HepG2 (cell line): ENCODE measurements around the gene PSMG4. TPM values are rescaled to one million over a fixed set of nuclear protein-coding genes. Genes with fewer than 3 reads are reported as not detected.
A peak's percentile ranks its signal among the peaks of the same experiment; 100 is the strongest.

Source experiments
- AGO2 ChIP-seq: fragments of 200-400 bp; formaldehyde crosslinking; optimal IDR thresholded peaks from 2 replicates; pipeline ENCODE3; 2017; ENCODE audit warnings: mild to moderate bottlenecking, low read depth, low read length, moderate library complexity
- CEBPB ChIP-seq: IDR thresholded peaks from 2 replicates; pipeline ENCODE4 v1.6.1; 2011; ENCODE audit warnings: low read depth, low read length, improper control_type of control experiment, borderline replicate concordance
- HNRNPLL ChIP-seq: fragments of 200-400 bp; formaldehyde crosslinking; IDR thresholded peaks from 2 replicates; pipeline ENCODE4 v1.6.1; 2017; ENCODE audit warnings: mild to moderate bottlenecking, low read depth, low read length; ENCODE audit not compliant: poor library complexity, severe bottlenecking
- RBM39 ChIP-seq: fragments of 200-400 bp; formaldehyde crosslinking; IDR thresholded peaks from one replicate; pipeline ENCODE4 v1.6.1; 2018; ENCODE audit warnings: antibody characterized with exemption, mild to moderate bottlenecking, low read depth, low read length; ENCODE audit not compliant: poor library complexity, severe bottlenecking
- ZBTB38 ChIP-seq: sonication (generic); formaldehyde crosslinking; IDR thresholded peaks from 2 replicates; pipeline ENCODE4 v1.5.1; 2020; ENCODE audit warnings: mild to moderate bottlenecking, missing genetic modification reagents
- ZNF567 ChIP-seq: sonication (generic); formaldehyde crosslinking; IDR thresholded peaks from 2 replicates; pipeline ENCODE4 v1.8.1; 2023; ENCODE audit warnings: mild to moderate bottlenecking, missing genetic modification reagents, borderline replicate concordance
- polyA plus RNA-seq, 8 experiments: library from polyadenylated mRNA; depleted of rRNA in 3 of 8; stranded (reverse) in 7 of 8; unstranded in 1 of 8; fragments of >200 nt; fragmentation: Illumina TruSeq in 4 of 8; extraction: Trizol in 4 of 8; gene quantifications; 2 replicates each; pipeline versions ENCODE4 v1.2.1 to v1.2.3, GENCODE V29; 2011 to 2016; ENCODE audit warnings: low read depth in 4 of 8, missing spikeins in 1 of 8, mixed read lengths in 1 of 8; ENCODE audit not compliant: insufficient read depth in 1 of 8
- total RNA-seq, 5 experiments: library from RNA; depleted of rRNA; stranded (reverse); fragments of >200 nt; fragmentation: Illumina TruSeq; extraction: Trizol; gene quantifications; 2 replicates each; pipeline ENCODE4 v1.2.3, GENCODE V29; 2016; ENCODE audit warnings: low read depth in 1 of 5
- TF ChIP-seq, protein P1 (sequence below): sonication (generic); formaldehyde crosslinking; IDR thresholded peaks from 2 replicates; pipeline ENCODE4 v1.4.0; 2020; ENCODE audit warnings: missing genetic modification reagents
- TF ChIP-seq, protein P2 (sequence below): sonication (generic); formaldehyde crosslinking; IDR thresholded peaks from 2 replicates; pipeline ENCODE4 v1.5.0; 2020; ENCODE audit warnings: missing genetic modification reagents
- TF ChIP-seq, protein P3 (sequence below): sonication (generic); formaldehyde crosslinking; IDR thresholded peaks from 2 replicates; pipeline ENCODE4 v1.4.0; 2020; ENCODE audit warnings: missing genetic modification reagents
- TF ChIP-seq, protein P4 (sequence below): sonication (generic); formaldehyde crosslinking; IDR thresholded peaks from 2 replicates; pipeline ENCODE4 v1.4.0; 2020; ENCODE audit warnings: mild to moderate bottlenecking, missing genetic modification reagents

PSMG4 gene
- total and polyA plus RNA-seq, 2 of the 13 experiments (the other 11 are each of a cell fraction or from before 2014, with no cell fraction given), result 28.5 to 32.8 TPM

DNA sequence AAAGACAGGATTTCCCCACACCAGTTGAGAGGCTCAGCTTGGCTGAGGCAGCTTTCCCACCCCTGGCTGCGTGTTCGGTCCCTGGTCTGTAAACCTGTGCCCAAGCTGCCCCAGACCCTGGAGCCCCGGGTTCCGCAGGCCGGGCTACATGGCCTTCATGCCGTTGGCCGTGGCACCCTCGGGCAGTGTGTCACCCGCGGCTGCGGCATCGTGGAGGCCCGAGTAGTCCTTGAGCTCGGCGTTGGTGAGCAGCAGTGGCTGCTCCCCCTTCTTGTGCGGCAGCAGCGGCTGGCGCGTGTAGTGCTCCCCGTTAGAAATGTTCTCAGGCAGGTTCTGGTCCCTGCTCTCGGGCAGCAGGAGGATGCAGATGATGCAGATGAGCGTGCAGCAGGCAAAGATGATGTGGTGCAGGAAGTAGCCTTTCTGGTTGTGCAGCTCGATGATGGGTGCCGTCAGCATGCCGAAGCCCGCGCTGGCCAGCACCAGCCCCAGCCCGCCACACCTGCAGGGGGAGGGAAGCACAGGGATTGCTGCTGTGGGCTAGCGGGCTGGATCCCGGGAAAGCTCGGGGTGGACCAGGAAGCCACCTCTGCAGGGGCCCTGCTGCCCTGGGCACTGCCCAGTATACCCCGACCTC, 14.3 kb downstream of the PSMG4 start (continued):
- TF ChIP-seq, protein P1, sequence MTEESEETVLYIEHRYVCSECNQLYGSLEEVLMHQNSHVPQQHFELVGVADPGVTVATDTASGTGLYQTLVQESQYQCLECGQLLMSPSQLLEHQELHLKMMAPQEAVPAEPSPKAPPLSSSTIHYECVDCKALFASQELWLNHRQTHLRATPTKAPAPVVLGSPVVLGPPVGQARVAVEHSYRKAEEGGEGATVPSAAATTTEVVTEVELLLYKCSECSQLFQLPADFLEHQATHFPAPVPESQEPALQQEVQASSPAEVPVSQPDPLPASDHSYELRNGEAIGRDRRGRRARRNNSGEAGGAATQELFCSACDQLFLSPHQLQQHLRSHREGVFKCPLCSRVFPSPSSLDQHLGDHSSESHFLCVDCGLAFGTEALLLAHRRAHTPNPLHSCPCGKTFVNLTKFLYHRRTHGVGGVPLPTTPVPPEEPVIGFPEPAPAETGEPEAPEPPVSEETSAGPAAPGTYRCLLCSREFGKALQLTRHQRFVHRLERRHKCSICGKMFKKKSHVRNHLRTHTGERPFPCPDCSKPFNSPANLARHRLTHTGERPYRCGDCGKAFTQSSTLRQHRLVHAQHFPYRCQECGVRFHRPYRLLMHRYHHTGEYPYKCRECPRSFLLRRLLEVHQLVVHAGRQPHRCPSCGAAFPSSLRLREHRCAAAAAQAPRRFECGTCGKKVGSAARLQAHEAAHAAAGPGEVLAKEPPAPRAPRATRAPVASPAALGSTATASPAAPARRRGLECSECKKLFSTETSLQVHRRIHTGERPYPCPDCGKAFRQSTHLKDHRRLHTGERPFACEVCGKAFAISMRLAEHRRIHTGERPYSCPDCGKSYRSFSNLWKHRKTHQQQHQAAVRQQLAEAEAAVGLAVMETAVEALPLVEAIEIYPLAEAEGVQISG (CRISPR knock-in tag), result no peak
- TF ChIP-seq AGO2 (peak; percentile 98), ZNF567 (no peak), HNRNPLL (peak; percentile 21), CEBPB (no peak), RBM39 (peak; percentile 26), ZBTB38 (CRISPR knock-in tag) (peak; percentile 59; the same call in 1 of the 2 replicates)
- TF ChIP-seq, protein P2, sequence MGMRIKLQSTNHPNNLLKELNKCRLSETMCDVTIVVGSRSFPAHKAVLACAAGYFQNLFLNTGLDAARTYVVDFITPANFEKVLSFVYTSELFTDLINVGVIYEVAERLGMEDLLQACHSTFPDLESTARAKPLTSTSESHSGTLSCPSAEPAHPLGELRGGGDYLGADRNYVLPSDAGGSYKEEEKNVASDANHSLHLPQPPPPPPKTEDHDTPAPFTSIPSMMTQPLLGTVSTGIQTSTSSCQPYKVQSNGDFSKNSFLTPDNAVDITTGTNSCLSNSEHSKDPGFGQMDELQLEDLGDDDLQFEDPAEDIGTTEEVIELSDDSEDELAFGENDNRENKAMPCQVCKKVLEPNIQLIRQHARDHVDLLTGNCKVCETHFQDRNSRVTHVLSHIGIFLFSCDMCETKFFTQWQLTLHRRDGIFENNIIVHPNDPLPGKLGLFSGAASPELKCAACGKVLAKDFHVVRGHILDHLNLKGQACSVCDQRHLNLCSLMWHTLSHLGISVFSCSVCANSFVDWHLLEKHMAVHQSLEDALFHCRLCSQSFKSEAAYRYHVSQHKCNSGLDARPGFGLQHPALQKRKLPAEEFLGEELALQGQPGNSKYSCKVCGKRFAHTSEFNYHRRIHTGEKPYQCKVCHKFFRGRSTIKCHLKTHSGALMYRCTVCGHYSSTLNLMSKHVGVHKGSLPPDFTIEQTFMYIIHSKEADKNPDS (CRISPR knock-in tag), result no peak
- TF ChIP-seq, protein P3, sequence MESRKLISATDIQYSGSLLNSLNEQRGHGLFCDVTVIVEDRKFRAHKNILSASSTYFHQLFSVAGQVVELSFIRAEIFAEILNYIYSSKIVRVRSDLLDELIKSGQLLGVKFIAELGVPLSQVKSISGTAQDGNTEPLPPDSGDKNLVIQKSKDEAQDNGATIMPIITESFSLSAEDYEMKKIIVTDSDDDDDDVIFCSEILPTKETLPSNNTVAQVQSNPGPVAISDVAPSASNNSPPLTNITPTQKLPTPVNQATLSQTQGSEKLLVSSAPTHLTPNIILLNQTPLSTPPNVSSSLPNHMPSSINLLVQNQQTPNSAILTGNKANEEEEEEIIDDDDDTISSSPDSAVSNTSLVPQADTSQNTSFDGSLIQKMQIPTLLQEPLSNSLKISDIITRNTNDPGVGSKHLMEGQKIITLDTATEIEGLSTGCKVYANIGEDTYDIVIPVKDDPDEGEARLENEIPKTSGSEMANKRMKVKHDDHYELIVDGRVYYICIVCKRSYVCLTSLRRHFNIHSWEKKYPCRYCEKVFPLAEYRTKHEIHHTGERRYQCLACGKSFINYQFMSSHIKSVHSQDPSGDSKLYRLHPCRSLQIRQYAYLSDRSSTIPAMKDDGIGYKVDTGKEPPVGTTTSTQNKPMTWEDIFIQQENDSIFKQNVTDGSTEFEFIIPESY (CRISPR knock-in tag), result 0 out of 2 replicates have a peak, but pooled peaks have one; percentile 20
- TF ChIP-seq, protein P4, sequence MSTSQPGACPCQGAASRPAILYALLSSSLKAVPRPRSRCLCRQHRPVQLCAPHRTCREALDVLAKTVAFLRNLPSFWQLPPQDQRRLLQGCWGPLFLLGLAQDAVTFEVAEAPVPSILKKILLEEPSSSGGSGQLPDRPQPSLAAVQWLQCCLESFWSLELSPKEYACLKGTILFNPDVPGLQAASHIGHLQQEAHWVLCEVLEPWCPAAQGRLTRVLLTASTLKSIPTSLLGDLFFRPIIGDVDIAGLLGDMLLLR (CRISPR knock-in tag), result no peak
